NCI-H128 (cell line): Measurements from ENCODE around the gene ADRA2B.
"Not testable (repeated sequence)": the region's sequence is repeated elsewhere in the genome, so short reads cannot be mapped to it uniquely, and the experiment has no call there.

ENCODE experiments used
- DNase-seq: peaks from one replicate; lab custom pipeline; 2025; ENCODE audit not compliant: unreplicated experiment; lab: John Stamatoyannopoulos, UW

The ADRA2B gene

GRCh38 chr2:96091141-96091710, 25.1 kb downstream of the ADRA2B start:
- no peak for DNase-seq

GRCh38 chr2:96090196-96090926, 26.0 kb downstream of the ADRA2B start:
- no peak for DNase-seq

GRCh38 chr2:96089356-96090195, 26.8 kb downstream of the ADRA2B start:
- no peak for DNase-seq

GRCh38 chr2:96088340-96089335, 27.7 kb downstream of the ADRA2B start:
- DNase-seq, result no peak

GRCh38 chr2:96087130-96087529, 29.2 kb downstream of the ADRA2B start:
- DNase-seq, result no peak

GRCh38 chr2:96085541-96086355, 30.6 kb downstream of the ADRA2B start:
- no peak for DNase-seq

GRCh38 chr2:96084858-96085518, 31.4 kb downstream of the ADRA2B start:
- DNase-seq, result not testable (repeated sequence)

GRCh38 chr2:96083989-96084857, 32.1 kb downstream of the ADRA2B start:
- no peak for DNase-seq

GRCh38 chr2:96083064-96083939, 33.1 kb downstream of the ADRA2B start:
- DNase-seq, result no peak

- DNase-seq, result no peak
Measured at GRCh38 chr2:96082211-96083063, 33.9 kb downstream of the ADRA2B start.

GRCh38 chr2:96081042-96081441, 35.3 kb downstream of the ADRA2B start:
- no peak for DNase-seq

- no peak for DNase-seq
Measured at GRCh38 chr2:96075199-96075771, 41.1 kb downstream of the ADRA2B start.

- no peak for DNase-seq
Measured at GRCh38 chr2:96074156-96074555, 42.2 kb downstream of the ADRA2B start.

GRCh38 chr2:96073170-96073775, 43.1 kb downstream of the ADRA2B start:
- DNase-seq, result no peak

GRCh38 chr2:96072746-96073145, 43.6 kb downstream of the ADRA2B start:
- no peak for DNase-seq
